Body of pancreas (tissue), 4 donors: Measurements from ENCODE around the gene SLC35D1. TPM values are rescaled to one million over a fixed set of nuclear protein-coding genes. Genes with fewer than 3 reads are reported as not detected.

Source experiments
- ATAC-seq: fragments of 150-250 bp; one replicate; pipeline ENCODE4 v1.9.1; 2016
- DNase-seq, 4 donors: peaks; one replicate each; pipeline ENCODE4 v3.0.0-alpha.2; 2019
- H3K27ac ChIP-seq, 4 donors: fragments of 200-600 bp; sonication (generic); 1 replicate in 3 of 4; 2 replicates in 1 of 4; pipeline versions ENCODE4 v1.5.1 to v1.6.1; 2016 to 2019; ENCODE audit warnings: mild to moderate bottlenecking in 1 of 4, mixed read lengths in 1 of 4, moderate library complexity in 1 of 4
- H3K27me3 ChIP-seq, 2 donors: fragments of 200-600 bp; sonication (generic); one replicate each; pipeline ENCODE4 v1.6.0; 2016; ENCODE audit warnings: mild to moderate bottlenecking in 1 of 2
- H3K36me3 ChIP-seq, 2 donors: fragments of 200-600 bp; sonication (generic); replicated peaks in 1 of 2; 2 replicates each; pipeline ENCODE4 v1.5.1; 2016; ENCODE audit warnings: low read depth in 2 of 2; ENCODE audit not compliant: insufficient read depth in 1 of 2
- H3K4me1 ChIP-seq: fragments of 200-600 bp; sonication (generic); one replicate; pipeline ENCODE4 v1.6.0; 2016
- H3K4me3 ChIP-seq, 2 donors: fragments of 200-600 bp; sonication (generic); 1 replicate in 1 of 2; 2 replicates in 1 of 2; pipeline ENCODE4 v1.5.1; 2016 to 2019
- H3K9me3 ChIP-seq, 3 donors: fragments of 200-600 bp; sonication (generic); 1 replicate in 2 of 3; 2 replicates in 1 of 3; pipeline ENCODE4 v1.5.1; 2016
- POLR2A ChIP-seq, 3 donors: fragments of 450-650 bp; IDR thresholded peaks; one replicate each; pipeline ENCODE4 v1.6.1; 2016; ENCODE audit warnings: antibody characterized with exemption in 3 of 3, mild to moderate bottlenecking in 2 of 3
- WGBS, 2 donors: methylation state at CpG; one replicate each; pipeline ENCODE4 v1.1.5; 2017; 5-methylcytosine and 5-hydroxymethylcytosine counted together
- intact Hi-C: fragments of 100-400 bp; cut with DNase I; formaldehyde crosslinking; loops from one replicate; pipeline ENCODE4 v1.15.1; 2023
- total RNA-seq, 2 donors: library from RNA; depleted of rRNA; stranded (reverse); fragments of >200 nt; gene quantifications; one replicate each; pipeline ENCODE4 v1.1.0, GENCODE V29; 2016
- TF ChIP-seq, protein P1 (sequence below), 7 experiments: fragments of 450-650 bp in 4 of 7; fragments of 200-600 bp in 3 of 7; sonication (generic) in 3 of 7; IDR thresholded peaks; one replicate each; pipeline ENCODE4 v1.5.1; 2016 to 2019; ENCODE audit warnings: antibody characterized with exemption in 7 of 7

SLC35D1 gene
- total RNA-seq, 2 donors from 2014 or later, result 5.6 to 9.9 TPM

DNA sequence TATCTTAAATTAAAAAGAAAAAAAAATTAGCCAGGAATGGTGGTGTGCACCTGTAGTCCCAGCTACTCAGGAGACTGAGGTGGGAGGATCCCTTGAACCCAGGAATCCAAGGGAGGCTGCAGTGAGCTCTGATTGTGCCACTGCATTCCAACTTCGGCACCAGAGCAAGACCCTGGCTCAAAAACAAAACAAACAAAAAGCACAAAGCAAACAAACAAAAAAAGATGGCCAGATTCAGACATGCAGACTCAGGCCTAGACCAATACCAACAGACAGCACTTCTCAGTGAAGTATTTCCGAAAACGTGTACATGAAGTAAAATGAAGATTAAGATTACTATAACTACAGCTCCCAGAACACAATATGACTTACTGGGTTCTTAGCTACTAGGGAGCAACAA, 10.6 kb downstream of the SLC35D1 start:
- TF ChIP-seq, protein P1, sequence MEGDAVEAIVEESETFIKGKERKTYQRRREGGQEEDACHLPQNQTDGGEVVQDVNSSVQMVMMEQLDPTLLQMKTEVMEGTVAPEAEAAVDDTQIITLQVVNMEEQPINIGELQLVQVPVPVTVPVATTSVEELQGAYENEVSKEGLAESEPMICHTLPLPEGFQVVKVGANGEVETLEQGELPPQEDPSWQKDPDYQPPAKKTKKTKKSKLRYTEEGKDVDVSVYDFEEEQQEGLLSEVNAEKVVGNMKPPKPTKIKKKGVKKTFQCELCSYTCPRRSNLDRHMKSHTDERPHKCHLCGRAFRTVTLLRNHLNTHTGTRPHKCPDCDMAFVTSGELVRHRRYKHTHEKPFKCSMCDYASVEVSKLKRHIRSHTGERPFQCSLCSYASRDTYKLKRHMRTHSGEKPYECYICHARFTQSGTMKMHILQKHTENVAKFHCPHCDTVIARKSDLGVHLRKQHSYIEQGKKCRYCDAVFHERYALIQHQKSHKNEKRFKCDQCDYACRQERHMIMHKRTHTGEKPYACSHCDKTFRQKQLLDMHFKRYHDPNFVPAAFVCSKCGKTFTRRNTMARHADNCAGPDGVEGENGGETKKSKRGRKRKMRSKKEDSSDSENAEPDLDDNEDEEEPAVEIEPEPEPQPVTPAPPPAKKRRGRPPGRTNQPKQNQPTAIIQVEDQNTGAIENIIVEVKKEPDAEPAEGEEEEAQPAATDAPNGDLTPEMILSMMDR (IDR thresholded peaks at IDR 0.05), result no peak
- TF ChIP-seq POLR2A (IDR thresholded peaks at IDR 0.05), result no peak
- no peaks in the 10 kb centered on the region for H3K27me3 ChIP-seq
- no peaks in the 10 kb centered on the region for H3K9me3 ChIP-seq
- H3K4me1 ChIP-seq, result peaks cover 7% of the 10 kb centered on the region
- 48 to 51% methylated on average over 3 of the region's 3 CpGs for WGBS, 2 donors
- DNase-seq (no peak), ATAC-seq (no peak)
- intact Hi-C loops, result no loop called here
- peaks cover 0 to 6% of the 10 kb centered on the region in 2 donors for H3K36me3 ChIP-seq
- H3K4me3 ChIP-seq, result no peak overlapping the region
- no peak overlapping the region for H3K27ac ChIP-seq

DNA sequence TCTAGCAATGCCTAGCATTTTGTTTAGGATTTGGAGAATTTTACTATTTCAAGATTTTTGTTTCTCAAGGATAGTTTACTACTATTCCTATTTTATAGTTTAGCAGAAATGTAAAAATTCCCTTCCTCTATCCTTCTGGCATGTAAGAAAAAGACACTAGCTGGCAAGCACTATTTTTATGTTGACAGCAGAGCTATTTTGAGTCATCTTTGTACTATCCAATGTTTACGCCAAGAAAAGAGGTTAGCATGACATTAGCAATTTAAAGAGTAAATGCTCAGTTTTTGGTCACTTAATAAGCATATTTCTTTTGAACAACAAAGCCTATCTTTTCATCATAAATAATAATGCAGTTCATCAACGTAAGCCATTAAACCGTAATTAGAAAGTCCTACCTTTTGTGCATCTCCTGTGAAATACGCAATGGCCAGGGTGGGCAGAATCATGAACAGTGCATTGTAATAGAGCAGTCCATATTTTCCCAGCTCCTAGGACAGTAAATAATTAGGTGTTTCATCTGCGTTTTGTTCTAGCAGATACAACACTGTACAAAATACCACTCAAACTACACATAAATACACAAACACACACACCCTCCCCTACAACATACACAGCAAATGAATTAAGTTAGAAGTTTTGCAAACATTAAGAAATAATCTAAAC, 12.0 kb downstream of the SLC35D1 start:
- 93% methylated on average over 5 of the region's 5 CpGs for WGBS, 2 donors
- Histone ChIP-seq H3K27me3 (no peaks in the 10 kb centered on the region), H3K27ac (no peak overlapping the region), H3K4me1 (peaks cover 7% of the 10 kb centered on the region), H3K4me3 (no peak overlapping the region), H3K9me3 (no peaks in the 10 kb centered on the region), H3K36me3 (peaks cover 0 to 6% of the 10 kb centered on the region in 2 donors)
- ATAC-seq (no peak), DNase-seq (no peak)
- intact Hi-C loops, result no loop called here
- TF ChIP-seq, protein P1 (IDR thresholded peaks at IDR 0.05), result no peak
- no peak for TF ChIP-seq POLR2A (IDR thresholded peaks at IDR 0.05)

DNA sequence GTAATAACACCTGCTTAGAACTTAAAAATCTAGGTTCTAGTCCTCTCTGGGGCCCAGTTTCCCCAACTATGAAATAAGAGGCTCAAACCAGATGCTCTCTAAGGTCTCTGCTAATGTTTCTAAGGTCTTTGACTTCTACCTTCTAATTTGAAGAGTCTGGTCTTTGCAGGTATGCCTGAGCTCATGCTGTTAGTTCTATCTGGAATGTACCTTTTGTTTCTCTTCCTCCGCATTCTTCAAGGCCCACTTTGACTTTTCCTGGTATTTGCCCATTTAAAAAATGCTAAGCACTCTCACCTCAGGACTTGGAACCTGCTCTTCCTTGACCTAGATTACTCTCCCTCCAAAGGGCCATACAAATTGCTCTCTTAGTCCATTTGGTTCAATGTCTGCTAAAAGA, 13.5 kb downstream of the SLC35D1 start:
- intact Hi-C loops, result no loop called here
- peaks cover 0 to 6% of the 10 kb centered on the region in 2 donors for H3K36me3 ChIP-seq
- TF ChIP-seq POLR2A (IDR thresholded peaks at IDR 0.05), result no peak
- TF ChIP-seq, protein P1 (IDR thresholded peaks at IDR 0.05), result no peak

DNA sequence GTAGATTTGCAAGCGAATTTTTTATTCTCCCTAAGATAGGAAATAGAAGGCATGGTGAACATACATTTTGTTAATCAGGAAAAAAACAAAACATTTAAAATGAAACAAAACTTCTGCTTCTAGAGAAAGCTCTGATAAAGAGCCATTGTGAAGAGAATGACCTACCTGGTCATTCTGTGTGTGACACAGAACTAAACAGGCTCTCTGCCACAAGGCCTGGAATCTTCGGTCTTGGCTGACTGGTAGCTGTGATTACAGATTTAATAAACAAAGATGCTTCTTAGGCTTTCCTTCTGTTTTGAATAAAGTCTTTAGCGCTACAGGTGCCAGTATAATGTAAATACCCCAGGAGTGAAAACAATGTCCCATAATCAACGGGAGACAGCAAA, 22.1 kb downstream of the SLC35D1 start:
- DNase-seq (no peak), ATAC-seq (no peak)
- Histone ChIP-seq H3K27ac (no peak overlapping the region), H3K9me3 (no peaks in the 10 kb centered on the region), H3K4me1 (no peaks in the 10 kb centered on the region), H3K27me3 (no peaks in the 10 kb centered on the region), H3K36me3 (no peaks in the 10 kb centered on the region), H3K4me3 (no peak overlapping the region)
- WGBS, 2 donors, result 84 to 88% methylated on average over 4 of the region's 4 CpGs
- TF ChIP-seq, protein P1 (IDR thresholded peaks at IDR 0.05), result no peak
- TF ChIP-seq POLR2A (IDR thresholded peaks at IDR 0.05), result no peak
- intact Hi-C loops, result no loop called here

More for the DNA sequence above, 13.5 kb downstream of the SLC35D1 start:
- H3K9me3 ChIP-seq, result no peaks in the 10 kb centered on the region
- H3K27ac ChIP-seq, result no peak overlapping the region
- WGBS, 2 donors, result 96 to 97% methylated on average over 1 of the region's 1 CpG
- no peak for DNase-seq
- H3K4me3 ChIP-seq, result no peak overlapping the region
- H3K27me3 ChIP-seq, result no peaks in the 10 kb centered on the region
- ATAC-seq, result no peak
- peaks cover 7% of the 10 kb centered on the region for H3K4me1 ChIP-seq
